Neutrophil (primary cell): ENCODE data around the gene DOK7.
"Not testable (repeated sequence)": the region's sequence is repeated elsewhere in the genome, so short reads cannot be mapped to it uniquely, and the experiment has no call there.

Source experiments
- H3K27ac ChIP-seq: fragments of 200-600 bp; sonication (generic); 2 replicates; pipeline ENCODE4 v1.5.1; 2016; ENCODE audit warnings: mild to moderate bottlenecking, moderate library complexity
- H3K27me3 ChIP-seq: fragments of 200-600 bp; sonication (generic); 2 replicates; pipeline ENCODE4 v1.6.0; 2016; ENCODE audit warnings: mild to moderate bottlenecking
- H3K36me3 ChIP-seq: fragments of 200-600 bp; sonication (generic); 2 replicates; pipeline ENCODE4 v1.5.1; 2017
- H3K4me1 ChIP-seq, 2 experiments: fragments of 200-600 bp in 1 of 2; sonication (generic) in 1 of 2; 1 replicate in 1 of 2; 2 replicates in 1 of 2; pipeline versions ENCODE4 v1.5.1 to v1.6.1; 2013 to 2016; ENCODE audit warnings: low read depth in 1 of 2, low read length in 1 of 2, mild to moderate bottlenecking in 1 of 2, moderate library complexity in 1 of 2; ENCODE audit not compliant: control insufficient read depth in 1 of 2, insufficient read depth in 1 of 2
- H3K4me3 ChIP-seq, 2 experiments: fragments of 200-600 bp in 1 of 2; sonication (generic) in 1 of 2; 1 replicate in 1 of 2; 2 replicates in 1 of 2; pipeline ENCODE4 v1.5.1; 2013 to 2016; ENCODE audit warnings: low read depth in 1 of 2, low read length in 1 of 2, mild to moderate bottlenecking in 1 of 2, moderate library complexity in 1 of 2
- H3K9me3 ChIP-seq: fragments of 200-600 bp; sonication (generic); 2 replicates; pipeline ENCODE4 v1.5.1; 2016
- CTCF ChIP-seq: fragments of 200-600 bp; sonication (generic); IDR thresholded peaks from 2 replicates; pipeline ENCODE4 v1.5.1; 2016; ENCODE audit warnings: antibody characterized with exemption

The DOK7 gene

GRCh38 chr4:3531318-3531878 lies 68.3 kb downstream of the DOK7 start:
- Histone ChIP-seq H3K36me3 (peaks cover 24% of the 10 kb centered on the region), H3K27ac (peak overlapping the region; percentile 79), H3K4me3 (peak overlapping the region; percentile 78 to 87), H3K4me1 (peaks cover 41 to 42% of the 10 kb centered on the region in 2 experiments), H3K27me3 (no peaks in the 10 kb centered on the region), H3K9me3 (no peaks in the 10 kb centered on the region)
- TF ChIP-seq CTCF, result no peak

DNA sequence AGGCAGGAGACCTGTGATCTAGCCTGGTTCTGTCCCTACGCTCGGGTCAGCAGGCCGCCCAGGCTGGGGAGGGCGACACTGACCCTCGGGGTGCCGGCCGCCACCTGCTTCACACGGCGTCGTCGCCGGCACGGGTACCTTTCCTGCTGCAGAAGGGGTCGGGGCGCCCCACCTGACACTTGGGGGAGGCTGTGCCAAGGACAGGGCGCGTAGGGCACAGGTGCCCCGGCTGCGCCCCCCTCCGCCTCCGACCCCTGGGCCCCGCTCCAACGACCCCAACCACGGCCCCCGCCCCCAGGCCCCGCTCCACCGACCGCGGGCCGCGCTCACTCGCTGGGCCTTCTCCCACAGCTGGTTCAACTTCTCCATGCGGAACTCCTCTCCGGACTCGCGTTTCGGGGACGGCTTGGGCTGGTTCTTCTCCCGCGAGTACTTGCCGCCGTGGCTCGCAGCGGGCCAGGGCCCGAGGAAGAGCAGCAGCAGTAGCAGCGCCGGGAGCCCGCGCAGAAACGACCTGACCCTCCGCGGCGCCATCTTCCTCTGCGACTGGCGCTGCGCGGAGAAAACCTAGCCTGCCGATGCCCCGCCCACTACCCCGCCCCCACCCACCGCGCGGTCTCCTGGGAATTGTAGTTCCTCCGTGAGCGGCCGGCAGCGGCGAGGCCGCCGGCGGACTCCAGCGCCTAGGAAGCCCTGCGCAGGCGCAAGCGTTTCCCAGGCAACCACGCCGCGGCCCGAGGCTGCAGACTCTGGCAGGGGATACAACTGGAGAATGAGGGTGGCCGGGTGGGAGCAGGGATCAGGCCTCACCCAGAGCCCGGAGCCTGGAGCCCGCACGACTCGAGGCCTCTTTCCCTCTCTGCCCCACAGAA lies 69.0 kb downstream of the DOK7 start, which contains the start of gene LRPAP1:
LRPAP1 (minus strand) TSS at position 544 of the 872 bp plus-strand sequence; CDS start at position 534, 10 bp downstream.
- Histone ChIP-seq H3K36me3 (peaks cover 17% of the 10 kb centered on the region), H3K4me1 (peaks cover 41 to 42% of the 10 kb centered on the region in 2 experiments), H3K27me3 (no peaks in the 10 kb centered on the region), H3K27ac (peak within 1 kb of the TSS; percentile 79), H3K9me3 (no peaks in the 10 kb centered on the region), H3K4me3 (peak within 1 kb of the TSS; percentile 78 to 87)
- TF ChIP-seq CTCF, result peak; percentile 16

DNA sequence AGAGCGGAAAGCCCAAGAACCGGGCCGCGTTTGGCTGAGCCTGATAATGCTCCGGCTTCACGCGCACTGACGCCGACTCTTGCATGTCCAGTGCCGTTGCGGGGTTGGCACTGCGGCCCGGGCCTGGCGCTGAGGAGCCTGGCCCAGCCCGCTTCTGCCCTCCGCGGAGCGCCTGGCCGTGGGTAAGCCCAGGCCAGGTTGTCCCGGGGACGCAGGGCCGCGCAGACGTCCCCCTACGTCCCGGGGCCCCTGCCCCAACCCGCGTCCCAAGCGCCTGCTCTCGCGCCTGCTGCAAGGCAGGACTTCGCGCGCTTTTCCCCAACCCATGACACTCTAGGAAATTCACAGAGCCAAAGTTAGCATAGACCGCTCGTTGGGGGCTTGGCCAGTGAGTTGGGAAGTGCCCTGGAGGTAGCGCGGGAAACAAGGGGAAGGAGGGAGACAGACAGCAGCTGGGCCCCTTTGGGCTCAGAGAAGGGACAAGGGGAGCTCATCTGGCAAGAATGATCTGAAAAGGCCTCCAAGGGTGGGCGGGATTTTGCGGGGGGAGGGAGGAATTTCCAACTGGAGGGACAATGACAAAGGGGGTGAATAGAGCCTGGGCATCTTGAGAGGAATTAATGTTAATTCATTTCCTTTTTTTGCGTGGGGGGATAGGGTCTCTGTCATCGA lies 69.8 kb downstream of the DOK7 start:
- H3K9me3 ChIP-seq, result no peaks in the 10 kb centered on the region
- no peaks in the 10 kb centered on the region for H3K27me3 ChIP-seq
- peak overlapping the region; percentile 78 to 87 for H3K4me3 ChIP-seq
- H3K27ac ChIP-seq, result peak overlapping the region; percentile 79
- peaks cover 41 to 42% of the 10 kb centered on the region in 2 experiments for H3K4me1 ChIP-seq
- peaks cover 10% of the 10 kb centered on the region for H3K36me3 ChIP-seq
- TF ChIP-seq CTCF, result no peak

GRCh38 chr4:3533423-3533820 lies 70.3 kb downstream of the DOK7 start:
- no peak overlapping the region for H3K27ac ChIP-seq
- no peaks in the 10 kb centered on the region for H3K27me3 ChIP-seq
- peaks cover 41 to 42% of the 10 kb centered on the region in 2 experiments for H3K4me1 ChIP-seq
- TF ChIP-seq CTCF, result no peak
- H3K9me3 ChIP-seq, result no peaks in the 10 kb centered on the region
- no peak overlapping the region for H3K4me3 ChIP-seq
- H3K36me3 ChIP-seq, result peaks cover 4% of the 10 kb centered on the region

DNA sequence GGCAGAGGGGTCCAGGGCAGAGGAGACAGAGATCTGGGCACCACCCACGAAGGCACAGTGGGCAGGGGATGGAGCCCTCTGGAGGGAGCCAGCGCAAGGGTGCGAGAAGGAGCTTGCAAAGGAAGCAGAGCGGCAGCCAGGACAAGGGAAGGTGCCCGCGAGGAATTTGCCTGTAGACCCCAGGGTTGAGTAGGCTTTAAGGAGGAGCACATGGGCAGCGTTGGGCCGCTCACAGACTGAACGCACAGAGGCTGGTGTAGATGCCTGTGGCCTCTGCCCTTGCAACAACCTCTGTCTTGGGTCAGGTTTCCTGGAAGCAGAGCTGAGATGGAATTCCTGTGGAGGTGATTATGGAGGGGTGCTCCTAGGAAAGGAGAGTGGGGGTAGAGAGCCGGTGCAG lies 72.7 kb downstream of the DOK7 start:
- H3K27ac ChIP-seq, H3K4me3 ChIP-seq, H3K36me3 ChIP-seq, H3K27me3 ChIP-seq, H3K9me3 ChIP-seq: not testable (repeated sequence)
- peaks cover 17 to 22% of the 10 kb centered on the region in 2 experiments for H3K4me1 ChIP-seq

DNA sequence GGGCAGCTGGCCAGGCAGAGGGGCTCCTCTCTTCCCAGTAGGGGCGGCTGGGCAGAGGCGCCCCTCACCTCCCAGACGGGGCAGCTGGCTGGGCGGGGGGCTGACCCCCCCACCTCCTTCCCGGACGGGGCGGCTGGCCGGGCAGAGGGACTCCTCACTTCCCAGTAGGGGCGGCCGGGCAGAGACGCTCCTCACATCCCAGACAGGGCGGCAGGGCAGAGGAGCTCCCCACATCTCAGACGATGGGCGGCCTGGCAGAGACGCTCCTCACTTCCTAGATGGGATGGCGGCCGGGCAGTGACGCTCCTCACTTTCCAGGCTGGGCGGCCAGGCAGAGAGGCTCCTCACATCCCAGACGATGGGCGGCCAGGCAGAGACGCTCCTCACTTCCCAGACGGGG lies 75.8 kb downstream of the DOK7 start:
- not testable (repeated sequence) for H3K36me3 ChIP-seq, H3K27ac ChIP-seq, H3K27me3 ChIP-seq, H3K4me1 ChIP-seq, H3K4me3 ChIP-seq, H3K9me3 ChIP-seq

GRCh38 chr4:3543415-3543814 lies 80.3 kb downstream of the DOK7 start:
- H3K4me3 ChIP-seq, H3K4me1 ChIP-seq, H3K27ac ChIP-seq, H3K9me3 ChIP-seq, H3K36me3 ChIP-seq, H3K27me3 ChIP-seq: not testable (repeated sequence)
